HL-60 (cell line): Measurements from ENCODE around the gene UTP4.

Experiments
- DNase-seq, 2 experiments: peaks; one replicate each; pipeline ENCODE4 v3.0.0-alpha.2; 2010 to 2020; ENCODE audit warnings: low read depth in 1 of 2, low spot score in 1 of 2
- H3K27ac ChIP-seq: fragments of 250-450 bp; sonication (Bioruptor Pico); replicated peaks from 2 replicates; pipeline ENCODE4 v1.5.1; 2020; ENCODE audit warnings: mild to moderate bottlenecking, moderate library complexity
- H3K27me3 ChIP-seq: fragments of 250-450 bp; sonication (Bioruptor Pico); 2 replicates; pipeline ENCODE4 v1.5.1; 2021; ENCODE audit warnings: mild to moderate bottlenecking, moderate library complexity; ENCODE audit not compliant: insufficient read depth, poor library complexity, severe bottlenecking
- H3K4me3 ChIP-seq: replicated peaks from 2 replicates; pipeline ENCODE4 v1.5.1; 2011; ENCODE audit warnings: mild to moderate bottlenecking, control low read depth, low read length; ENCODE audit not compliant: insufficient read depth
- GABPA ChIP-seq: IDR thresholded peaks from 2 replicates; pipeline ENCODE4 v1.6.1; 2012; ENCODE audit warnings: low read depth
- POLR2AphosphoS5 ChIP-seq: IDR thresholded peaks from 2 replicates; pipeline ENCODE4 v1.6.1; 2012; ENCODE audit warnings: low read depth
- SPI1 ChIP-seq: IDR thresholded peaks from 2 replicates; pipeline ENCODE4 v1.6.1; 2012; ENCODE audit warnings: low read depth, mild to moderate bottlenecking, borderline replicate concordance
- long read RNA-seq: library from polyadenylated mRNA; unstranded; transcript quantifications from one replicate; pipeline ENCODE4 v2.0.0, GENCODE V29; 2020
- TF ChIP-seq, protein P1 (sequence below): IDR thresholded peaks from one replicate; pipeline ENCODE4 v1.5.1; 2011; ENCODE audit warnings: low read length, control low read depth, inconsistent platforms; ENCODE audit not compliant: insufficient read depth
- TF ChIP-seq, protein P2 (sequence below): IDR thresholded peaks from 2 replicates; pipeline ENCODE4 v1.6.1; 2012; ENCODE audit warnings: low read depth; ENCODE audit not compliant: insufficient replicate concordance

The UTP4 gene
- long read RNA-seq, full-length matches to known transcripts = 297 of 382 reads
- long read RNA-seq, partial matches to known transcripts = 39 of 382 reads
- long read RNA-seq, other reads (novel, unspliced or antisense) = 46 of 382 reads

DNA sequence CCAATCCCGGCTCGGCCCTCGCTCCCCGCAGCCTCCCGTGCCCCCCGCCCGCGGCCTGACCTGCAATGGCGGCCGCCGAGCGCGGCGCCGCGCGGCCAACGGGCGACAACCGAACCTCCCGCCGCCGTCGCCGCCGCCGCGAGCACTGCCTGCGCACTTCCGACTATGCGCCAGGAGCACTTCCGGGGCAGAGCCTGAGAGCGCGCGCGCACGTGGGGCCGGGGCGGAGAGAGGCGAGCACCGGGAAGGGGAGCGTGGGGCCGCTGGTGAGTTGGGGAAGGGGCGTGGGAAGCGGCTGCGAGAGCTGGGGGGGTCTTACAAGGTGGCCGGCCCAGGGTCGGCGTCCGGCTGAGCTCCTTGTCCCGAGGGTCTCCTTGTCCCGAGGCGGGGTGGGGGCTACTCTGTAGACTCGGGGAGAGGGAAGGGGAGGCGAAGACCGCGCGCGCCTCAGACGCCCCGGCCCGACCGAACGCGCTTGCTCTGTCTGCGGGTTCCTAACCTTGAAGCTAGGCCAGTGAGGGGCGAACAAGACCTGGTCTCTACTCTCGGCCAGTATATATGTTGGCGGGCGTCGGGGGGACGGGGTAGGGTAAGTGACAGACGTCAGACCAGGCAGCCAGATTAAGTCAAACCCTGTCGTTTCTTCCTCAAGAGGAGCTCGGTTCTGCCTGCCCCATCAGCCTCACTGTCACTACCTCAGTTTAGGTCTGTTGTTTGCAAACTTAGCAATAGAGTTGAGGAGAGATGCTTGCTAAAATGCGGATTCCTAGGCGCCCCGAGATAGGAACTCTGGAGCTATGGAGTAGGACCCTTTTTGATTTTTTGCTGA lies at the start of gene UTP4, which contains the start of gene CHTF8:
TSS of gene UTP4 (plus strand) at position 226 of the 829 bp plus-strand sequence. CDS start 811 bp downstream, outside the sequence.
TSS of gene CHTF8 (minus strand) at position 165 of the 829 bp plus-strand sequence. CDS start 11,130 bp downstream, outside the sequence.
- no peaks in the 10 kb centered on the region for H3K27me3 ChIP-seq
- peak; percentile 83 to 88 for DNase-seq
- TF ChIP-seq GABPA (peak; percentile 86), POLR2AphosphoS5 (peak; percentile 72), SPI1 (peak; percentile 32; the same call in 1 of the 2 replicates)
- TF ChIP-seq, protein P1, sequence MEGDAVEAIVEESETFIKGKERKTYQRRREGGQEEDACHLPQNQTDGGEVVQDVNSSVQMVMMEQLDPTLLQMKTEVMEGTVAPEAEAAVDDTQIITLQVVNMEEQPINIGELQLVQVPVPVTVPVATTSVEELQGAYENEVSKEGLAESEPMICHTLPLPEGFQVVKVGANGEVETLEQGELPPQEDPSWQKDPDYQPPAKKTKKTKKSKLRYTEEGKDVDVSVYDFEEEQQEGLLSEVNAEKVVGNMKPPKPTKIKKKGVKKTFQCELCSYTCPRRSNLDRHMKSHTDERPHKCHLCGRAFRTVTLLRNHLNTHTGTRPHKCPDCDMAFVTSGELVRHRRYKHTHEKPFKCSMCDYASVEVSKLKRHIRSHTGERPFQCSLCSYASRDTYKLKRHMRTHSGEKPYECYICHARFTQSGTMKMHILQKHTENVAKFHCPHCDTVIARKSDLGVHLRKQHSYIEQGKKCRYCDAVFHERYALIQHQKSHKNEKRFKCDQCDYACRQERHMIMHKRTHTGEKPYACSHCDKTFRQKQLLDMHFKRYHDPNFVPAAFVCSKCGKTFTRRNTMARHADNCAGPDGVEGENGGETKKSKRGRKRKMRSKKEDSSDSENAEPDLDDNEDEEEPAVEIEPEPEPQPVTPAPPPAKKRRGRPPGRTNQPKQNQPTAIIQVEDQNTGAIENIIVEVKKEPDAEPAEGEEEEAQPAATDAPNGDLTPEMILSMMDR = no peak
- TF ChIP-seq, protein P2, sequence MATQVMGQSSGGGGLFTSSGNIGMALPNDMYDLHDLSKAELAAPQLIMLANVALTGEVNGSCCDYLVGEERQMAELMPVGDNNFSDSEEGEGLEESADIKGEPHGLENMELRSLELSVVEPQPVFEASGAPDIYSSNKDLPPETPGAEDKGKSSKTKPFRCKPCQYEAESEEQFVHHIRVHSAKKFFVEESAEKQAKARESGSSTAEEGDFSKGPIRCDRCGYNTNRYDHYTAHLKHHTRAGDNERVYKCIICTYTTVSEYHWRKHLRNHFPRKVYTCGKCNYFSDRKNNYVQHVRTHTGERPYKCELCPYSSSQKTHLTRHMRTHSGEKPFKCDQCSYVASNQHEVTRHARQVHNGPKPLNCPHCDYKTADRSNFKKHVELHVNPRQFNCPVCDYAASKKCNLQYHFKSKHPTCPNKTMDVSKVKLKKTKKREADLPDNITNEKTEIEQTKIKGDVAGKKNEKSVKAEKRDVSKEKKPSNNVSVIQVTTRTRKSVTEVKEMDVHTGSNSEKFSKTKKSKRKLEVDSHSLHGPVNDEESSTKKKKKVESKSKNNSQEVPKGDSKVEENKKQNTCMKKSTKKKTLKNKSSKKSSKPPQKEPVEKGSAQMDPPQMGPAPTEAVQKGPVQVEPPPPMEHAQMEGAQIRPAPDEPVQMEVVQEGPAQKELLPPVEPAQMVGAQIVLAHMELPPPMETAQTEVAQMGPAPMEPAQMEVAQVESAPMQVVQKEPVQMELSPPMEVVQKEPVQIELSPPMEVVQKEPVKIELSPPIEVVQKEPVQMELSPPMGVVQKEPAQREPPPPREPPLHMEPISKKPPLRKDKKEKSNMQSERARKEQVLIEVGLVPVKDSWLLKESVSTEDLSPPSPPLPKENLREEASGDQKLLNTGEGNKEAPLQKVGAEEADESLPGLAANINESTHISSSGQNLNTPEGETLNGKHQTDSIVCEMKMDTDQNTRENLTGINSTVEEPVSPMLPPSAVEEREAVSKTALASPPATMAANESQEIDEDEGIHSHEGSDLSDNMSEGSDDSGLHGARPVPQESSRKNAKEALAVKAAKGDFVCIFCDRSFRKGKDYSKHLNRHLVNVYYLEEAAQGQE = no peak
- peak within 1 kb of the TSS; percentile 98 for H3K4me3 ChIP-seq
- H3K27ac ChIP-seq = peak within 1 kb of the TSS; percentile 96

DNA sequence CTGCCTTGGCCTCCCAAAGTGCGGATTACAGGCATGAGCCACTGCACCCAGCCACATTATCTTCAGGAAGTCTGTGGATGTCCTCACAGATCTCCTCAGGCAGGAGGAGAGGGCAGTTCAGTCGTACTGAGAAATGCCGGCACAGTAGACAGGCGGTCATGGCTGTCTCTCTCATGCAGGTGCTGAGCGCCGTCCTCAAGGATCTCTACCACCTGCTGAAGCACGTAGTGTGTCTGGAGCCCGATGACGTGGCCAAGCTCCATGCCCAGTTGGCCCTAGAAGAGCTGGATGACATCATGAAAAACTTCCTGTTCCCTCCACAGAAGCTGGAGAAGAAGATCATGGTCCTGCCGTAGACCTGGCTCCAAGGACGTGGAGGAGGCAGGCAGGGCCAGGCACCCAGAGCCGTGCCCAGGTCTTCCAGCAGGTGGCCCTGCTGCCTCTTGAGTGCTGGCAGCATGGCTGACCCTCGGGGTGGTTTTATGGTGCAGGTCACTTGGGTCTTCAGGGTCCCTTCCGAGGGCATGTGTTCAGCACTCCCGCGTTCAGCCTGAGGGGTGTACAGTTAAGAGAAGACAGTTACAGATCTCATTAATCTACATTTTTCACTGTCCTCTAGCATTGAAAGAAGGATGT lies 49.0 kb upstream of the UTP4 start:
- H3K27ac ChIP-seq = no peak overlapping the region
- no peak for DNase-seq
- no peaks in the 10 kb centered on the region for H3K27me3 ChIP-seq
- TF ChIP-seq, protein P1 = no peak
- TF ChIP-seq, protein P2 = no peak
- TF ChIP-seq POLR2AphosphoS5 (no peak), GABPA (no peak), SPI1 (no peak)
- no peak overlapping the region for H3K4me3 ChIP-seq

DNA sequence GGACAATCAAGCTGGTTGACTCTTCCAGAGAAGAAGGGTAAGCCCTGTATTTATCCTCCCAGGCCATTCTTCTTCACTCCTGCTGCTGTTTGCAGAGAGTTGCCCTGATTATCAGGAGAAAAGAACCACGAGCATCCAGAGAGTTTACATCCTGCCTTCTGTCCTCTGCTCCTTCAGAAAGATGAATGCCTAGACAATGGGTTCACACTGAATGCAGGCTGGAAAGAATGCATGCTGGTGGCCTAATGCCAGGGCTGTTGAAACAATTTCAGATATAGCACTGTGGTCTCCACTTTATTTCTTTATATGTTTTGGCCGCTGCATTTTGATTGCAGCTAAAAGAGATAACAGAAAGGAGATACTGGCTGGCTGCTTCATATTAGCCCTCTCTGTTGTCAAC lies 48.2 kb upstream of the UTP4 start:
- Histone ChIP-seq H3K27ac (no peak overlapping the region), H3K4me3 (no peak overlapping the region)
- DNase-seq = no peak

More for the DNA sequence above, 48.2 kb upstream of the UTP4 start:
- H3K27me3 ChIP-seq = no peaks in the 10 kb centered on the region
- TF ChIP-seq SPI1 (no peak), POLR2AphosphoS5 (no peak), GABPA (no peak)
- TF ChIP-seq, protein P1 = no peak
- TF ChIP-seq, protein P2 = no peak
